ENCODE measurements around the gene ZNF25. TPM values are rescaled to one million over a fixed set of nuclear protein-coding genes. Genes with fewer than 3 reads are reported as not detected.
A peak's percentile ranks its signal among the peaks of the same experiment; 100 is the strongest.
"Not testable (repeated sequence)": the region's sequence is repeated elsewhere in the genome, so short reads cannot be mapped to it uniquely, and the experiment has no call there.

Gene ZNF25
- polyA plus RNA-seq, 1 donor from 2014 or later = 3.2 TPM

DNA sequence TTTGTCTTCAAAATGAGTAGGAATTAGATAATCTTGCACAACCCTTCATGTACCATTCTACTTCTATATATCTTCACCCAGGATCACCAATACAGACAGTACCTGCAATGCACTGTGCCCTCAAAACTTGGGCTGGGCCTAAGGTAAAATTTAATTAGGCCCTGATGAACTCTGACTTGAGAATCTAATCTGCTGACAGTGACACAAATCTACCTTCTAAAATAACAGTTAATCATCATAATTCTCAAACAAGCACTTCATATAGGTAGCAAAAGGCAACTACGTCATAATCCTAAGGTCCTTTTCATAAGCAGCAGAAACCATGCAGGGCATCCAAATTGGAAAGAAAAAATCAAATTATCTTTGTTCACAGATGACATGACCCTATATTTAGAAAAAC lies 4.1 kb downstream of the ZNF25 start:
- no peak overlapping the region for H3K27ac Mint-ChIP-seq
- H3K4me3 Mint-ChIP-seq = peak overlapping the region in 1 of 4 donors; percentile 11
- H3K36me3 Mint-ChIP-seq = peaks cover 6% of the 10 kb centered on the region
- no peaks in the 10 kb centered on the region for H3K27me3 Mint-ChIP-seq
- H3K9me3 Mint-ChIP-seq = peaks cover 0 to 3% (median 0%) of the 10 kb centered on the region in 3 donors
- H3K4me1 Mint-ChIP-seq = peaks cover 16 to 21% (median 21%) of the 10 kb centered on the region in 3 donors

DNA sequence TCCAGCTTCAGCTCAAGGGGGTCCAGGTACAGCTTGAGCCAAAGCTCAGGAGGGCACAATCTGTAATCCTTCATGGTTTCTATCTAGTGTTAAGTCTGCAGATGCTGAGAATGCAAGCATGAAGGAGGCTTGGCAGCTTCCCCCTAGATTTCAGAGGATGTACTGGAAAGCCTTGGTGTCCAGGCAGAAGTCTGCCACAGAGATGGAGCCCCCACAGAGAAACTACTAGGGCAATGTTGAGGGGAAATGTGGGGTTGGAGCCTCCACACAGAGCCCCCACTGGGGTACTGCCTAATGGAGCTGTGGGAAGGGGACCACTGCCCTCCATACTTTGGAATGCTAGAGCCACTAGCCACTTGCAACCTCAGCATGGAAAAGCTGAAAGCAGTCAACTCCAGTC lies 11.4 kb downstream of the ZNF25 start:
- H3K36me3 Mint-ChIP-seq = peaks cover 24% of the 10 kb centered on the region
- H3K9me3 Mint-ChIP-seq = peaks cover 3 to 12% (median 11%) of the 10 kb centered on the region in 3 donors
- peaks cover 0 to 1% (median 1%) of the 10 kb centered on the region in 3 donors for H3K4me1 Mint-ChIP-seq
- no peaks in the 10 kb centered on the region for H3K27me3 Mint-ChIP-seq
- H3K4me3 Mint-ChIP-seq = no peak overlapping the region
- no peak overlapping the region for H3K27ac Mint-ChIP-seq

DNA sequence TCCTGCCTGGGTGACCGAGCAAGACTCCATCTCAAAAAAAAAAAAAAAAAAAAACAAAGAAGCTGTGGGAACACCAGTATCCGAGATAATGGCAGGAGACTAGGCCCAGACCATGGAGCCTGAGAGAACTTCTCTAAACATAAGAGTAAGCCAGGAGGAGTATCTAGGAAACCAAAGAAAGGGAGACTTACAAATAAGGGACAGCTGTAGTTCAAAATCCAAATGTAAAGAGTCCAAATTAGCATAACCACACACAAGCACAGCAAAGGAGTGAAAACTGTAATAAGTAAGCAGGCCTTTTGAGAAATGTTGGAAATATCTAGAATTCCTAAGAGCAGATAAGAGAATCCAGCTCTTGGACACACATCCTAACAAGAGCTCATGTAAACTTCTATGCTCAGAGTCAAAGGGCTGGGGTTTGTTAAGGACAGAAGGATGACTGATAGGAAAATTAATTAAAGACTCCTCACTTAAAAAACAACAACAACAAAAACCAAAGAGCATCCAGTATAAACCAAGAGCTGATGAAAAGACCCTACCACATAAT lies 15.8 kb downstream of the ZNF25 start:
- Mint-ChIP-seq H3K27me3 (no peaks in the 10 kb centered on the region), H3K4me1 (peaks cover 0 to 1% (median 1%) of the 10 kb centered on the region in 3 donors), H3K36me3 (peaks cover 25% of the 10 kb centered on the region), H3K27ac (no peak overlapping the region), H3K9me3 (peaks cover 2 to 12% (median 5%) of the 10 kb centered on the region in 3 donors), H3K4me3 (no peak overlapping the region)

DNA sequence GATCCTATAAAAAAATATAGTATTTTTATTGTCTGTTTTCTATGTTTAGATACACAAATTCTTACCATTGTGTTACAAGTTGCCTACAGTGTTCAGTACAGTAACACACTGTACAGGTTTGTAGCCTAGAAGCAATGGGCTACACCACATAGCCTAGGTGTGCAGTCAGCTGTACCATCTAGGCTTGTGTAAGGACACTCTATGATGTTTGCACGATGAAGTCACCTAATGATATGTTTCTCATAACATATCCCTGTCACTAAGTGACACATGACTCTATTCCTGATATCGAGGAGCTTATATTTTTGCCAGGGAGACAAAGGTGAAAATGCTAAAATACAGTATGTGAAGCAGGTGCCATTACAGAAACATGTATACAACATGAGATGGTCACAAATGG lies 18.6 kb downstream of the ZNF25 start:
- Mint-ChIP-seq H3K27me3 (no peaks in the 10 kb centered on the region), H3K9me3 (peaks cover 0 to 22% (median 7%) of the 10 kb centered on the region in 3 donors), H3K4me1 (peaks cover 0 to 1% (median 0%) of the 10 kb centered on the region in 3 donors), H3K36me3 (peaks cover 39% of the 10 kb centered on the region), H3K4me3 (no peak overlapping the region), H3K27ac (no peak overlapping the region)

DNA sequence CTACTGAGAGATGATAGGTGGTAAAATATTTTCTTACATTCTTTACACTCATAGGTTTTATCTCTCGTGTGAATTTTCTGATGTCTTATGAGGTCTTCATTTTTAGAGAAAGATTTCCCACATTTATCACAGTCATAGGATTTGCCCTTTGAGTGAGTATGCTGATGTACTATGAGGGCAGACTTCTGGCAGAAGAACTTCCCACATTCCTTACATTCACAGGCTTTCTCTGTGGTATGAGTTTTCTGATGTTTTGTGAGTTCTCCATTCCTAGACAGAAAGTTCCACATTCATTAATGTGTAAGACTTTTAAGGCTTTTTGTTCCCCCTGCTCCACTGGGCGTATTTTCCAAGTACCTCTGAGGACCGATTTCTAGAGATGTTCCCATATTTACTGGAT lies 23.5 kb downstream of the ZNF25 start:
- Mint-ChIP-seq H3K36me3 (peaks cover 52% of the 10 kb centered on the region), H3K4me3 (no peak overlapping the region), H3K27ac (no peak overlapping the region), H3K4me1 (no peaks in the 10 kb centered on the region), H3K27me3 (no peaks in the 10 kb centered on the region), H3K9me3 (peaks cover 4 to 27% (median 11%) of the 10 kb centered on the region in 3 donors)

DNA sequence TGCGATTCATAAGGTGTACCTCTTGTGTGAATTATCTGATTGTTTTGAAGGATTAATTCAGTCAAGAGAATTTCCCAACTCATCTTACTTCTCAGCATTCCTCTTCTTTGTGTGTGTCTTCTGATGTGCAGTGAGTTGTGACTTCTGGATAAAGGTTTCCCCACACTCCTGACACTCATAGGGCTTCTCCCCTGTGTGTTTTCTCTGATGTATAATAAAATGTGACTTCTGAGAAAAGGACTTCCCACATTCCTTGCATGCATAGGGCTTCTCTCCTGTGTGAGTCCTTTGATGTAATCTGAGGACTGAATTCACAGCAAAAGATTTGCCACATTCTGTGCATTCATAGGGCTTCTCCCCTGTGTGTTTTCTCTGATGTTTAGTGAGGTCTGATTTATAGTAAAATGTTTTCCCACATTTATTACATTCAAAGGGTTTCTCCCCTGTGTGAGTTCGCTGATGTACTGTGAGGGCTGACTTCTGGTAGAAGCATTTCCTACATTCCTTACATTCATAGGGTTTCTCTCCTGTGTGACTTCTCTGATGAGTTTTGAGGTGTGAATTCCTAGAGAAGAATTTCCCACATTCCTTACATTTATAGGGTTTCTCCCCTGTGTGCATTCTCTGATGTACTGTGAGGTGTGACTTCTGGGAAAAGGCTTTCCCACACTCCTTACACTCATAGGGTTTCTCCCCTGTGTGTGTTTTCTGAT lies 24.2 kb downstream of the ZNF25 start:
- Mint-ChIP-seq H3K4me3 (peak overlapping the region in 1 of 4 donors; percentile 55), H3K9me3 (peaks cover 4 to 27% (median 11%) of the 10 kb centered on the region in 3 donors), H3K27me3 (no peaks in the 10 kb centered on the region), H3K27ac (no peak overlapping the region), H3K4me1 (no peaks in the 10 kb centered on the region), H3K36me3 (peaks cover 54% of the 10 kb centered on the region)

DNA sequence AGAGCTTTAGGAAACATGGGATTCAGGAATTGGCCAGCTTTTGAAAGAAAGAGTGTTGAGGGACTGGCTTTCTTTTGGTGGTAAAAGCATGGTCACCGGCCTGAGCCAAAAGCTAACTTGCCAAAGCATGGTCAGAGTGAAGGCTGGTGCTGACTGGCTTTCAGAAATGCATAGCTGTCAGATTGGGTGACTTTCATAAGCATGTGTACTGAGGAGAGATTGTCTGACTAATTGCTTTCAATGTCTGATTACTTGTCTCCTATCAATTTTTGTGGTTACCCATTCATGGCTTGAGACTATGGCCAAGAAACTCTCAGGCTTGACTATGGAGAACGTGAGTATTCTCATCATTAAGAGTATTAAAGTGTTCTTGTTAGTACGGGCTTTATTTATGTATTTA lies 28.2 kb downstream of the ZNF25 start:
- H3K4me3 Mint-ChIP-seq = no peak overlapping the region
- H3K27ac Mint-ChIP-seq = peak overlapping the region in 1 of 3 donors; percentile 19
- H3K4me1 Mint-ChIP-seq = no peaks in the 10 kb centered on the region
- H3K36me3 Mint-ChIP-seq = peaks cover 31% of the 10 kb centered on the region
- H3K9me3 Mint-ChIP-seq = peaks cover 3 to 13% (median 4%) of the 10 kb centered on the region in 3 donors
- H3K27me3 Mint-ChIP-seq = no peaks in the 10 kb centered on the region

DNA sequence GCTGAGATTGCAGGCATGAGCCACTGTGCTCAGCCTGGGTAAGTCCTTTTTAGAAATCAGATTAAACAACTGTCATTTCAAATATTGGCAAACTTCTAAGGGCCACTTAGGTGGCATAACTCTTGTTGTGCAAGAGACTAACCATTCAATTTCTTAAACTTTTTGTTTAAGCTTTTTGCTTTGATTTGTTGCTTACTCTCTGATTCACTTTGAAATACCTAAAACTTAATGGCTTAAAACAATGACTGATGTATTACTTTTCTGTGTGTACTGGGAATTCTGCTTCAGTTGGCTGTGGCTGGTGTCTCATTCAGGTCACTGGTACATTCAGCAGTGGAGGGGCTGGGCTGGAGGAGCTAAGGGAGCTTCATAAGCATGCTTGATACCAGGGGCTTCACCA lies 28.9 kb downstream of the ZNF25 start:
- H3K4me1 Mint-ChIP-seq = no peaks in the 10 kb centered on the region
- H3K36me3 Mint-ChIP-seq = peaks cover 25% of the 10 kb centered on the region
- H3K4me3 Mint-ChIP-seq = no peak overlapping the region
- no peak overlapping the region for H3K27ac Mint-ChIP-seq
- peaks cover 1 to 6% (median 4%) of the 10 kb centered on the region in 3 donors for H3K9me3 Mint-ChIP-seq
- no peaks in the 10 kb centered on the region for H3K27me3 Mint-ChIP-seq

DNA sequence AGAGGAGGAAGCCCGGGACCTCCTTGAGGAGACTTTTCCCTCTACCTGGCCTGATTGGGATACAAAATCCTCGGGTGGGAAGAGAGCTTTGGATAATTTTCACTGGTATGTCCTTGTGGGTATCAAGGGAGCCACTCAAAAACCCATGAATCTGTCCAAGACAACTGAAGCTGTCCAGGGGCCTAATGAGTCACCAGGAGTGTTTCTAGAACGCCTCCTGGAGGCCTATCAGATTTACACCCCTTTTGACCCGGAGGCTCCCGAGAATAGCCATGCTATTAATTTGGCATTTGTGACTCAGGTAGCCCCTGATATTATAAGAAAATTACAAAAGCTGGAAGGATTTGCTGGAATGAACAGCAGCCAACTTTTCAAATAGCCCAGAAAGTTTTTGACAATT lies 38.6 kb downstream of the ZNF25 start:
- H3K4me3 Mint-ChIP-seq = no peak overlapping the region
- H3K36me3 Mint-ChIP-seq = no peaks in the 10 kb centered on the region
- peaks cover 0 to 4% (median 2%) of the 10 kb centered on the region in 3 donors for H3K9me3 Mint-ChIP-seq
- no peak overlapping the region for H3K27ac Mint-ChIP-seq
- no peaks in the 10 kb centered on the region for H3K27me3 Mint-ChIP-seq
- H3K4me1 Mint-ChIP-seq = no peaks in the 10 kb centered on the region

DNA sequence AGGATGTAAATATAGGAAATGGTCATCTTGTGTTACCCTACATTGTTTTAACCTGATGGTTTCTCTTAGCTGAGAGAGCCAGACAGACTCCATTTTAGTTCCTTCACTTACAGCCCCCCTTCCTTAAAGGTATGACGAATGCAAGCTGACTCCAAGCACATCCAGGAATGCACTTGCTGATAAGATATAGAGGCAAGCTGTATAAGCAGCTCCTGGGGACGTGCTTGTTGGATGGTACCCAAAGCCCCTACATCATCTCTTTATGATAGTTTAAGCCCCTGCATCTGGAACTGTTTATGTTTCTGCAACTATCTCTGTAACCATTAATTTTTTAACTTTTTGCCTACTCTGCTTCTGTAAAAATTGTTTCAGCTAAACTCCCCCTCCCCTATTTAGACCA lies 41.7 kb downstream of the ZNF25 start:
- Mint-ChIP-seq H3K27me3 (no peaks in the 10 kb centered on the region), H3K27ac (no peak overlapping the region), H3K4me1 (no peaks in the 10 kb centered on the region), H3K36me3 (no peaks in the 10 kb centered on the region), H3K9me3 (peaks cover 2 to 7% (median 4%) of the 10 kb centered on the region in 3 donors), H3K4me3 (no peak overlapping the region)

DNA sequence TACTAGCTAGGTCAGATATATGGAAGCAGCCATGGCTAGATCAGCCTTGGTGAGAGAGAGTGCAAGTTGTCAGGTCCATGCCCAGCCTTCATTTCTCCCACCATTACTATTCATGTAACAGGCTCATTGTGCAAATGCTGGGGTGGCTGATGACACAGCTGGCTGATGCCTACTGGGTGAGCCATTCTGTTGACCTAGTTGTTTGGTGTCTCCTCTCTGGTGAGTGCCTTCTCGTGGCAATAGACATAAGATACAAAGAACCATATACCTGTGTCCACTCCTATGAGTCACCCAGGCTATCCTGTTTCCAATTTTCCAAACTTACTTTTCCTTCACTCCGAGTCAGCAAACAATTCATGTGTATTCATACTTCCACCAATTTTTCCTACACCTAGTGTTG lies 46.0 kb downstream of the ZNF25 start:
- Mint-ChIP-seq H3K27me3 (no peaks in the 10 kb centered on the region), H3K36me3 (no peaks in the 10 kb centered on the region), H3K27ac (no peak overlapping the region), H3K4me1 (no peaks in the 10 kb centered on the region), H3K9me3 (peaks cover 2 to 7% (median 4%) of the 10 kb centered on the region in 3 donors), H3K4me3 (no peak overlapping the region)

DNA sequence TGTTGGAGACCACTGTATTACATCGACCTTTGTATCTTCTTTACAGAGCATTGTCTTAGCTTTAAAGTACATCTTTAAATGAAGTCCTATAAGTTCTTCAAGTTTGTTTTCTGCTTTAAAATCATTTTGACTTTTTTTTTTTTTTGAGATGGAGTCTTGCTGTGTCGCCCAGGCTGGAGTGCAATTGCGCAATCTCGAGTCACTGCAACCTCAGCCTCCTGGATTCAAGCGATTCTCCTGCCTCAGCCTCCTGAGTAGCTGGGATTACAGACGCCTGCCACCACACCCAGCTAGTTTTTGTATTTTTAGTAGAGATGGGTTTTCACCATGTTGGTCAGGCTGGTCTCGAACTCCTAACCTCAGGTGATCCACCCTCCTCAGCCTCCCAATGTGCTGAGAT lies 68.3 kb downstream of the ZNF25 start:
- H3K27me3 Mint-ChIP-seq, H3K4me1 Mint-ChIP-seq, H3K4me3 Mint-ChIP-seq, H3K36me3 Mint-ChIP-seq, H3K27ac Mint-ChIP-seq: not testable (repeated sequence)
- H3K9me3 Mint-ChIP-seq = peaks cover 4 to 20% (median 5%) of the 10 kb centered on the region in 3 donors

DNA sequence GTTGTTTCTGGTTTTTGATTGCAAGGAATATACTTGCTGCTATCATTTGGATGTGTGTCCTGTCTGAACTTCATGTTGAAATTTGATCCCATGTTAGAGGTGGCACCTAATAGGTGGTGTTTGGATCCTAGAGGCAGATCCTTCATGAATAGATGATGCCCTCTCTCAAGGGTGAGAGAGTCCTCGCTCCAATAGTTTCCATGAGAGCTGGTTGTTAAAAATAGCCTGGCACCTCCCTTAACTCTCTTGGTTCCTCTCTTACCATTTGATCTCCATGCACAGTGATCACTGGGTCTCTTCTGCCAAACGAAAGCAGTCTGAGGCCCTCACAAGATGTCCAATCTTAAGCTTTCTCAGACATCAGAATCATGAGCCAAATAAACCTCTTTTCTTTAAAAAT lies 70.1 kb downstream of the ZNF25 start:
- H3K4me3 Mint-ChIP-seq = no peak overlapping the region
- no peaks in the 10 kb centered on the region for H3K4me1 Mint-ChIP-seq
- no peak overlapping the region for H3K27ac Mint-ChIP-seq
- H3K9me3 Mint-ChIP-seq = peaks cover 4 to 20% (median 5%) of the 10 kb centered on the region in 3 donors
- no peaks in the 10 kb centered on the region for H3K36me3 Mint-ChIP-seq
- no peaks in the 10 kb centered on the region for H3K27me3 Mint-ChIP-seq
